HG02678 (cell line): ENCODE results near the gene SCYGR3.

Experiments used
- ATAC-seq: cut with Tn5 transposase; IDR thresholded peaks from one replicate; pipeline ENCODE4 v1.9.1; 2021; ENCODE audit warnings: mild to moderate bottlenecking, moderate library complexity; ENCODE audit not compliant: unreplicated experiment

Gene SCYGR3, protein sequence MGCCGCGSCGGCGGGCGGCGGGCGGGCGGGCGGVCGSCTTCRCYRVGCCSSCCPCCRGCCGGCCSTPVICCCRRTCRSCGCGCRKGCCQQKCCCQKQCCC

DNA sequence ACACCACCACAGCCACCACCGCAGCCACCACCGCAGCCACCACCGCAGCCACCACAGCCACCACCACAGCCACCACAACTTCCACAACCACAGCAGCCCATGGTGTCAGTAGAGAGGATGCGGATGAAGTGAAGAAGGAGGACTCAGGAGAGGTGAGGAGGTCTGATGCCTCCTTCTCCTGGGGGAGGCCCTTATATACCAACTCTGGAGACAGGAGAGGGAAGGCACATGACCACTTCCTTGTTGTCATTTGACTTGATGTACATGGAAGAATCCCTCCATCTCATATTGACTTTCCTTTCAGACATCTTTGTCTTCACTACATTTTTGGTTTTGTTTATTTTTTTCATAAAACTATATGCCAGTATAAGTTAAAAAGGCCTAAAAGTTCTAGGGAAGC, at the start of gene SCYGR3:
TSS of gene SCYGR3 (minus strand) at position 101 of the 400 bp plus-strand sequence. CDS start at position 101, 0 bp downstream.
- no peak for ATAC-seq

DNA sequence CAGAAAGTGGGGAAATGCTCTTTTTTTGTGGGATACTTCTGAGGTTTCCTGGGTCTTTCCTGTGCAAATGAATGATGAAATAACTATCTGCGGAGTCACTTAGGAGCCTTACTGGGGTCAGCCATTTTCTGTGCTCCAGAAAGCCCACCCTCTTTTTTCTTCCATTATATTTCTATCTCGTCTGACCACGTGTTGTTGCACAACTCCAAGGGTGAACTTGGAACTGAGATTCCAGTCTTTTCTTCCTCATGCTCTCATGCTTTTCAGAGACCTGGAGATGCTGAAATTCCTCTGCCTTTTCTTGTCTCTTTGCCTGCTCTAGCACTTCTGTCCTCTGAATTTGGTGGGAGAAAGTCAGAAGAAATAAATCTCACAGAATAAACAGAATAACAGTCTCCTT, 47.2 kb upstream of the SCYGR3 start:
- ATAC-seq = no peak

DNA sequence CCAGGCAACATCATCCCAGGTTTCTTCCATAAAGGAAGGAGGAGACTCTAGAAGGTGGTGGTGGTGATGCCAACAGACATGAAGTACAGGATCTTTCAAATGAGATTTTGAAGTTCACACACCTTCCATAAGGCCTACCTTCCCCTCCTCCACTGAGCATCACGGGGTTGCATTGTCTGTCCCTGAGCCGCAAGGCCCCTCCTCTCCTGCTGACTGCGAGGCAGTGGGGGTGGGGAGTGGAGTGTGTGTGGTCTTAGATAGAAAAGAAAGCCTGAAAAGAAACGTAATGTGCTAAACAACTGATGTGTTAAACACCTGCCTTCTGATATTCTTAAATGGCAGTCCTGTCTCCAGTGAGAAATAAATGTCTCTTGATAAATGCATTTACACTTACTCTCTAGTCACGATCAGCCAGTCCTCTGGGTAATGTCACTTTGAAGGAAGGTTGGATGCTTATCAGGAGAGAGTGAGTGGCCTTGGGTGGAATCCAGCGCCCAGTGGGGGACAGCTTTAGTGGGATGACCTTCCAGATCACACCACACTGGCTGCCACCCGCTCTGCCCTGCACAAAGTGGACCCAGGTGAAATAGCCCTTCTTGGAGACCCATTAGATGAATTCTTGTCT, 46.5 kb upstream of the SCYGR3 start:
- ATAC-seq = no peak

DNA sequence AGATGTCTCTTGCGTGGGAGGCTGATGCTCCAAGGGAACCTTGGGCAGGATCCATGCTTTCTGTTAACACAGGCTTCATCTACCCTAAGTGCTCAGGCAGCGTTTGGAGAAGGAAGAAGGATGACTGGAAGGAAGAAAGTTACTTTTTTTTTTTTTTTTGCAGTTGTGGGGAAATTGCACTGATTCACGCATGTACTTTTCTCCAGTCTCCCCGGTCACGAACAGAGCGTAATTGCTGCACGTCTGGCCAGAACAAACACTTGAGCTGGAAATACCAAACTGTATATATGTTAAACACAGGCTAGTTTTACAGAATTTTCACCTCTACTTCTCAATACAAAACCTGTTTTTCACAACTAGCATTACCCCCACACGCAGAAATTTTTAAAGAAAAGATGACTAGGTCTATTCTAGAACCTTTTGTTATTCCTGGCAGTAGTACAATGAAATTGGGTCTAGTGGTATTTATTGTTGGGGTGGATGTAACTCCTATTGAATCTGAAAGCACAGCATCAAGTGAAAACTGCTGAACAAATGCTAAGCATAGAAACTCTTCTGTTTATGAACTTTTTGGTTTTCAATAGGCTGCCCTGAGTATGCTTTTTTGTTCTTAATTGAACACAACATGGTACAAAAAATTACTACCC, 42.7 kb upstream of the SCYGR3 start:
- no peak for ATAC-seq

DNA sequence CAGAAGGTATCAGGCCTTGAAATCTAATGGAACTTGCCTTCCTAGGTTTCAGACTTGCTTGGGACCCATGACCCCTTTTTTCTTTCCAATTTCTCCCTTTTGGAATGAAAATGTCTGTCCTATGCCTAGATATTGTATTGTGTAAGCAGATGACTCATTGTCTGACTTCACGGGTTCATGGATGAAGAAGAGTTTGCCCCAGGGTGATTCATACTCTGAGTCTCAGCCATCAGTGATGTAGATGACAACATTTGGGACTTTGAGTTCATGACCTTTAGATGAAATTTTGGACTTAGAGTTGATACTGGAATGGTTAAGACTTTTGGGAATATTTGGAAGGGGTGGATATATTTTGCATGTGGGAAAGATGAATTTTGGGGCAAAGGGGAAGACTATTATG, 40.8 kb upstream of the SCYGR3 start:
- ATAC-seq = no peak

DNA sequence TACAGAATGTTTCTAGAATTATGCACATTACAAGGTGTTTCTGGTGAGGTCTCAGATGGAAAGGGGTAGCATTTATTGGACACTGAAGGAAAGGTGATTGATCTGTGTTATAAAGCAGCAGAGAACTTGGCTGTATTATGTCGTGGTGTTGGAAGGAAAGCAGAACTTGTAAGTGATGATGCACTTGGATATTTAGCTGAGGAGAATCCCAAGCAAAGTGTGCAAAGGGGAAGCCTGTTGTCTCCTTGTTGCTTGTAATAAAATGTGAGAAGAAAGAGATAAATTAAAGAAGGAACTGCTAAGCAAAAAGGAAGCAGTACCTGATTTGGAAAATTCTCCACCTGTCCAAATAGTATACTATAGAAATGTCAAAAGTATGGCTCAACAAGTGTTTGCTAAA, 39.8 kb upstream of the SCYGR3 start:
- no peak for ATAC-seq

DNA sequence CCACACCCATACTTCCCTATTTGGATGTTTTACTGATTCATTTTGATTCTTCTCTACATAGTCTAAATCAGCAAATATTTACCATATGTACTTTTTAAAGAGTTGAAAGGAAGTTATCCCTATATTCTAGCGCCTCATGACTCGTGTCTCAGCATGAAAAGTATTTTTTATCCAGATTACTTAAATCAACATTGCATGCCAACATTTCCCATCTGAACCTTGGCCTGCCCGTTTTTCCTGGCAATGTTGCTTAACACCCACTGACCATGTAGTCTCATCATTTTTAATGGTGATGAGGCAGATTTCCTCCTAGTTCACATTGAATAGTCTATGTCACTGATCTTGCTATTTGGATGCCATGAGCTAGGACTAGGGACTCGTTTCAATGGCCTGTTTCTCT, 38.8 kb upstream of the SCYGR3 start:
- no peak for ATAC-seq

DNA sequence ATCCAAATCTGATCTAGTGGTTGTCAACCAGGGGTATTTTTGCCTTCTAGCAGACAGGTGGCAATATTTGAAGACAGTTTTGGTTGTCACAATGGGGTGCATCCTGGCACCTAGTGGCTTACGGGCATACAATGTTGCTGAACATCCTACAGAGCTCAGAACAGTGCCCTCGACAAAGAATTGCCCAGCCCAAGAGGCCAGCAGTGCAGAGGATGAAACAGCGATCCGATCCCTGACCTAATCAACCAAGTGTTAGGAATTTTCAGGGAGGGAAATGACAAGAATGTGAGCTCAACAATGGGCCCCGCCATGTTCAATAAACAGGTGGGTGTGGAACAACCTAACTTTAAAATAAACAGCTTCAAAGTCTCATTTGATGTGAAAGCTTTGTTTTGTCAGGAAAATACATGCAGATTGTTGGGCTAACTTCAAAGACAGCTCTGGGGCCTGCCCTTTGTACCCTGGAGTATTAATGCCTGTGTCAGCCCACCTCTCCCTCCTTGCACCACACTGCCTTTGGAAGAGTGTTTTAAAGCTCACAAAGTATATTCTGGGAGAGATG, 29.4 kb upstream of the SCYGR3 start:
- ATAC-seq = no peak

DNA sequence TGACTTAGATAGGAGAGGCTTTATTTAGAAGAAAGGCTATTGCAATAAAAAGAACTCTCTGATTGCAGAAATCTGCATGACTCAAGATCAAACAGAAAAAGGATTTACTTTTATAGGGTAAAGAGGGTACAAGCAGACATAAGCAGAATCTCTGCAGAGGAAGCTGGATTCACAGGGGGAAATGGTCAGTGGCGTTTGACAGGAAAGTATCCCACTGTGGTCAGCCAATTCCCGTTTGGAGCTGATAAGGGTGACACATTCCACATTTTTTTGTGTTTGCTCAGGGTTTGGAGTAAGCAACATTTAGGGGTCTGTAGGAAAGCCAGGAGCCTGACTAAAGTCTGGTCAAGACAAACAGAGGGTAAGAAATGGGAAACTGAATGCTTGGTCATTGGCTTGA, 28.0 kb upstream of the SCYGR3 start:
- no peak for ATAC-seq

DNA sequence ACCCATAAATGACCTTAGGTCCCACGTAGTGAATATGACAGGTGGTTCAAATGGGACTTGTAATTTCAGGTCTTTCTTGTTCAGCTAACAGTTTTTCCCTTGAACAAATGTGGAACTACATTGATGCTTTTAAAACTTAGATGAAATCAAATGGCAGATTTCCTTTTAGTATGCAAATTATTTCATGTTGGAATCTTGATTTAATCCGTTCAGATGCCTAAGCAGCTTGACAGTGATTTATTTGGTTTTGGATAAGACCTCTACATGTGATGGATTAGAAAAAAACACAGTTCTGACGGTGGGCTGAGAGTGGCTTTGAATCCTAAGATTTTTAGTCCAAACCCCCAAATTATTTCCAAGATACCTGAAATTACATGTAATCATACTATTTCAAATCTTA, 19.6 kb upstream of the SCYGR3 start:
- no peak for ATAC-seq

DNA sequence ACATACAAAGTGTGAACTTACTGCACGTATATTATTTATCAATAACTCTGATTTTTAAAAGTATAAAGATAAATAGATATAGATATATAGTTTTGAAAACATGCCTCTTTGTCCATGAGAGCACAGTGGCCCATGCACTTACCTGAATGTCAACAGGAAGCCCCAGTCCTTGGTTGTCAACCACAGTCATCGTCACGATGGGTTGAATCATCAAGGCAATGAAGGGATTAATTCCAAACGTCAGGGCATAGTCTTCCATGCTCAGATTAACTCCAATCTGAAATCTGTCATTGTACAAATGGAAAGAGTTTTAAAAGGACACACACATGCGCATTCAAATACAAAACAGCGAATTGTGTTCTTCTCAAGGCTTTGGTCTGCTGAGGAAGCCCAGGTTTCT, 18.2 kb upstream of the SCYGR3 start:
- no peak for ATAC-seq

DNA sequence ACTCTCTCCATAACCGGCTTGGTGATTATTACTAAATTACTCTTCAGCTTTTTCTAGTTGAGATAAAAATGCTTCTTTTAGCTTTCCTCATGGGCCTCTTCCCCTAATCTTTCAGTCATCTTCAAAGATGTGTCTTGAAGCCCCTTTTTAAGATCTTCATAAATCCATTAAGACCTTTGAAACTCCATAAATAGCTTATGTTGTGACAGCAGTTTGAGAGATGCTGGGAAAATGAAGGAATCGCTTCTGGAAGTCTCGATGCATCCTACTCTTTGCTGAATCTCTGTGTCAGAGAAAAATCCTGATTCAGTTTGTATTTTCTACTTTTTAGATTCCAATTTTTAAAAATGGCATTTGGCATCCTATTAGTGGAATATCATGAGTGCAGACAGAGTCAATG, 15.7 kb upstream of the SCYGR3 start:
- no peak for ATAC-seq

DNA sequence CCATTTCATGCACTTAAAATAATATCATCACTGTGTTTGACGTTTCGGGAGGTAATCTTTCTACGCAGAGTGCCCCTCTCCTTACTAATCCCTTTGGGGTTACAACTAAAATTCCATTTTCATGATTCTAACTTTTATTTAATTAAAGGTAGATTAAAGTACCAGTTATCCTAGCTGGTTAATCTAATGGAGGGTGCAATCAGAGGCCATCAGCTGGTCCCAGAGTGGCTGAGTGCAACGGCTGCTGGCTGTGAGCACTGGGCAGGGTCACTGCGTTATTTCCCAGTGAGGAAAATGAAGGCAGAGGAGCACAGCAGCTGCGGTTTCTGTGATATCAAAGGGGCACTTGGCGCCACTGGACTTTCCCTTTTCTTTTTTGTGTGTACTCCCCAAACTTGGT, 14.8 kb upstream of the SCYGR3 start:
- no peak for ATAC-seq

DNA sequence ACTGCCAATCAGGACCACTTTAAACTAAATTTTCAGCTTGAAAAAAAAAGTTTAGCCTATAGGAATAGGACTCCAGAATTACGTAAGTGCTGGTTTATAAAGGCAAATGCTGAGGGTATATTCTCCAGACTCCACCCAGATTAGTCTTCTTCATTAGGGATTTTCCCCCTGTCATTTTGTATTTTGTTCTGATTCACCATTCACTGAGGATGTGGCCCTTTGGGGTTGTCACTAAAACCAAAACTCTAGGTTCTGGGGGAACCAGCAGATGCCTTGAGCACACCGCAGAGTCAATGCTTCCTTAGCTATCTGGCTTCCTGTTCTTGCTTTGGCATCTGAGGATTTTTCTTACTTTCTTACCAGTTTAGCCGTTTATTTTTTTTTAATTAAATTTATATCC, 13.1 kb upstream of the SCYGR3 start:
- ATAC-seq = peak; percentile 88

DNA sequence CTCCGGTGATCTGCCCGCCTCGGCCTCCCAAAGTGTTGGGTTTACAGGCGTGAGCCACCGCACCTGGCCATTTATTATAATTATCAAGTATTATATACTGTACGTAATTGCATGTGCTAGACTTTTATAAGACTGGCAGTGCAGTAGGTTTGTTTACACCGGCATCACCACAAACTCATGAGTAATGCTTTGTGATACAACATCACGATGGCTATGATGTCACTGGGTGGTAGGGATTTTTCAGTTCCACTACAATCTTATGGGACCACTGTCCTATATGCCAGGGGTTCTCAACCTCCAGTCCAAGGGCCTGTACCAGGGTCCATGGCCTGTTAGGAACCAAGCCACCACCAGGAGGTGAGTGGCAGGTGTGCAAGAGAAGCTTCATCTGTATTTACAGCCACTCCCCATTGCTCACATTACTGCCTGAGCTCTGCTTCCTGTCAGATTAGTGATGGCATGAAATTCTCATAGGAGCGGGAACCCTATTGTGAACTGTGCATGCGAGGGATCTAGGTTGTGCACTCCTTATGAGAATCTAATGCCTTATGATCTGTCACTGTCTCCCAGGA, 12.0 kb upstream of the SCYGR3 start:
- no peak for ATAC-seq

DNA sequence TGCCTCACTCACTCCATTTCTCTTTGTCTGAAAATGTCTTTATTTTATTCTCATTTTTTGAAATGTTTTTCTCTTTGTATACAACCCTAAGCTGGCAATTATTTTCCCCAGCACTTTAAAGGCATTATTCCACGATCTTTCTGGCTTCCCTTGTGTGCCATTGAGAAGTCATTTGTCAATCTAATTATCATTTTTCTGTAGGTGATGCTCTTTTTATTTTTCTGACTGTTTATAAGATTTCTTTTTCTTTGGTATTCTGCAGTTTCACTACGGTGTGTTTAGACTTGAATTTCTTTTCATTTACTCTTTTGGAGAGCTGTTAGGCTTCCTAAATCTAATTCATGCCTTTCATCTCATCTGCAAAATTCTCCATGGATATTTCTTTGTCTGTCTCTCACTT, 10.8 kb upstream of the SCYGR3 start:
- ATAC-seq = no peak

DNA sequence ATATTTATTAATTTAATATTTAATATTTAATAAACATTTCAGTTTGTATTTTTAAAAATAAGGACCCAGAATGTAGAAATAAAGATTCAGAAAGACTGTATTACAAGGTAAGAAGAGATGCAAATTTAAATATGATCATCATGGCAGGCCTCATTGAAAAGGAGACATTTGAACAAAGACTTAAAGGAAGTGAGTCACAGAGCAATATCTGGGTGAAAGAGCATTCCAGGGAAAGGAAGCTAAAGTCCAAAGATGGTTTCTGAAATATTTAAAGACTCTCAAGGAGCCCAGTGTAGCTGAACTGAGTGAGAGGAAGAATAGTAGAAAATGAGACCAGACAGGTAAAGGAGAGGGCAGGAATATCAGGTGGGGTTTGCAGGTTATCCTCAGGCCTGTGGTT, 8.6 kb upstream of the SCYGR3 start:
- ATAC-seq = no peak

DNA sequence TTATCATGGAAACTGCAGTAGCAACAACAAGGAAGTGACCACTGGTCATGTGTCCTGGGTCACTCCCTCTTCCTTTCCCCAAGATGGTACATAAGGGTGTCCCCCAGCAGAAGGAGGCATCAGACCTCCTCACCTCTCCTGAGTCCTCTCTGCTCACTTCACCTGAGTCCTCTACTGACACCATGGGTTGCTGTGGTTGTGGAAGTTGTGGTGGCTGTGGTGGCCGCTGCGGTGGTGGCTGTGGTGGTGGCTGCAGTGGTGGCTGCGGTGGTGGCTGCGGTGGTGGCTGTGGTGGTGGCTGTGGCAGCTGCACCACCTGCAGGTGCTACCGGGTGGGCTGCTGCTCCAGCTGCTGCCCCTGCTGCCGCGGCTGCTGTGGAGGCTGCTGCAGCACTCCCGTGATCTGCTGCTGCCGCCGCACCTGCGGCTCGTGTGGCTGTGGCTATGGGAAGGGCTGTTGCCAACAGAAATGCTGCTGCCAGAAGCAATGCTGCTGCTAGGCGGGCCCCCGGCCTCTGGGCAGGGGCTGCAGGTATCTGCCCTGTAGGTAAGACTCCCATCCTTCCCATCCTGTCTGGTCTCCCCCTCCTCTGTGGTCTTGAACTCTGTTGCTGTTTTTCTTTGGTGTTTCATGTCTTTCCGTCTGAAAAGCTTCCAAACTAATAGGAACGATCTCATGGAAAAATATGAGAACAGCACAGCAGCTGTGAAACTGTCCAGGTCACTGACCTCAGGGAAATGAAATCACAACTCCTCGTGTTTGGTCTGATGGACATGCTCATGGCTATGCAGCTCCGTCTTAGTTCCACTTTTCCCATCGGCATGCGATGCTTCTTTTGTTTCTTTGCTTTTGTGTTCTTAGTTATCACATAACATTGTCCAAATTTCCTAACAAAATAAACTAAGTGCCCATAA, 2.9 kb upstream of the SCYGR3 start, which contains the start of gene SCYGR4:
TSS of gene SCYGR4 (plus strand) at position 183 of the 915 bp plus-strand sequence. CDS start at position 183, 0 bp downstream.
- ATAC-seq = no peak

DNA sequence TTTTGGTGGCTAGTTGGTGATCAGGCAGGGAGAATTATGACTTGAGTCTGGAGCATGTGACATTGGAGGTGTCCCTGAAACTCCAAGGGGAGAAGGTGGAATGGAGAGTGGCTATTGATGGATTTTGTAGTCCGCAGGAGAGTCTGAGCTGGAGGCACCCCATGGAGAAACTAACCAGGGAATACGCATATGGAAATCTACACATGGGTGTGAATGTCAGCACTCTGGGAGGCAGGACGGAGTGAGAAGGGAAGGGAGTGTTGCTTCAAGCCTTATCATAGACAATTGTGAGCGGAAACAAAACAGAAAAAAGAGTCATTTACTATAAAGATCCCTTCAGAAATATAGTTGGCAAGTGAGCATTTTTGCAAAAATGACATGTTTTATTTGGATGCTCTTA, 2.0 kb upstream of the SCYGR3 start:
- ATAC-seq = no peak

DNA sequence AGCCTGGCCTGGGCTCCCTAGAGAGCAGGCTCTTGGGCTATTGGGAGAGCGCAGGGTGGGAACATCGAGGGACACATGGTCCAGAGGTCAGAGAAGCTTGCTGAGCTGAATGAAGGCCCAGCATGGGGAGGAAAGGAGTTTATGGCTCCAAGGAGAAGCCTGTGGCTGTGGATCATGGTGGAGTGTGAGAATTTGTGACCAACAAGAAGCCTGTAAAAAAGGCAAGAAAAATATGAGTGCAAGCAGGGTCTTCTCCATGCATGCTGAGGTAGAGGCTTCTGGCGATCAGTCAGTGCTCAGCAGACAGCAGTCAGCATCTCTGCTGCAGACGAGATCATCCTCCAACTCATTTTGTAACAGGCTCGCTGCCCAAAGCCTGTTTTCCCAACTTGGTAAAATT, 1.3 kb upstream of the SCYGR3 start:
- no peak for ATAC-seq

DNA sequence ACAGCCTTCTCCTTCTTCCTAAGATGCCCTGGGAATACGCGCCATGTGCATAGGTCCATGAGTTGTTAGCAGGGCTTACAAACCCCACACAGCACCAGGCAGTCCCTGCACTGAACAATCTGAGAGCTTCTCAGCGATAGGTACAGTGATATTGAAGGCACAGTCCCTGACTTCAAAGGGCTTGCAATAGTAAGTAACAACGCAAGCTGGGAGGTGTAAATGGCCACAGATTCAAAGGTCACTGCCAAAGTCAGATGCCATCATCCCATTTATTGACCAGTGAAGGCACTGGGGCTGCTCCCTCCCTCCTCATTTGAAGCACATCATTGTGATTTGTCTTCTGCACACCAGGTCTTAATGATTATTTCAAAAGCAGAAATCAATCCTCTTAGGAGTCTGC, 541 bp upstream of the SCYGR3 start:
- ATAC-seq = no peak
